H1 (cell line): ENCODE measurements around the gene SMIM41. TPM values are rescaled to one million over a fixed set of nuclear protein-coding genes. Genes with fewer than 3 reads are reported as not detected.

ENCODE experiments used
- SIN3A ChIP-seq, 2 experiments: IDR thresholded peaks in 1 of 2; conservative IDR thresholded peaks in 1 of 2; 2 replicates each; pipeline ENCODE4 v1.6.1; 2011 to 2012; ENCODE audit warnings: low read length in 2 of 2, improper control_type of control experiment in 1 of 2, low read depth in 1 of 2, mild to moderate bottlenecking in 1 of 2
- SIRT6 ChIP-seq: IDR thresholded peaks from one replicate; pipeline ENCODE4 v1.7.1; 2012; ENCODE audit warnings: low read length, inconsistent platforms
- polyA plus RNA-seq, 7 experiments: library from polyadenylated mRNA; depleted of rRNA in 3 of 7; stranded (reverse) in 5 of 7; unstranded in 2 of 7; fragments of >200 nt in 5 of 7; fragments of 200-250 nt in 2 of 7; gene quantifications; 1 replicate in 5 of 7; 2 replicates in 1 of 7; 4 replicates in 1 of 7; pipeline versions ENCODE4 v1.2.1 to v1.2.3, GENCODE V29; 2011 to 2013; ENCODE audit warnings: missing spikeins in 2 of 7, mixed read lengths in 2 of 7
- total RNA-seq: library from RNA; stranded (reverse); fragmentation: NEBNext Ultra II Directional; extraction: Animal tissue kit (Norgen Biotek cat#: 25700); gene quantifications from 2 replicates; pipeline ENCODE4 v1.2.1, GENCODE V29; 2021

The SMIM41 gene
- total and polyA plus RNA-seq, 2 of the 8 experiments (the other 6 are each of a cell fraction or from before 2014, with no cell fraction given) = 0.28 to 0.98 TPM

DNA sequence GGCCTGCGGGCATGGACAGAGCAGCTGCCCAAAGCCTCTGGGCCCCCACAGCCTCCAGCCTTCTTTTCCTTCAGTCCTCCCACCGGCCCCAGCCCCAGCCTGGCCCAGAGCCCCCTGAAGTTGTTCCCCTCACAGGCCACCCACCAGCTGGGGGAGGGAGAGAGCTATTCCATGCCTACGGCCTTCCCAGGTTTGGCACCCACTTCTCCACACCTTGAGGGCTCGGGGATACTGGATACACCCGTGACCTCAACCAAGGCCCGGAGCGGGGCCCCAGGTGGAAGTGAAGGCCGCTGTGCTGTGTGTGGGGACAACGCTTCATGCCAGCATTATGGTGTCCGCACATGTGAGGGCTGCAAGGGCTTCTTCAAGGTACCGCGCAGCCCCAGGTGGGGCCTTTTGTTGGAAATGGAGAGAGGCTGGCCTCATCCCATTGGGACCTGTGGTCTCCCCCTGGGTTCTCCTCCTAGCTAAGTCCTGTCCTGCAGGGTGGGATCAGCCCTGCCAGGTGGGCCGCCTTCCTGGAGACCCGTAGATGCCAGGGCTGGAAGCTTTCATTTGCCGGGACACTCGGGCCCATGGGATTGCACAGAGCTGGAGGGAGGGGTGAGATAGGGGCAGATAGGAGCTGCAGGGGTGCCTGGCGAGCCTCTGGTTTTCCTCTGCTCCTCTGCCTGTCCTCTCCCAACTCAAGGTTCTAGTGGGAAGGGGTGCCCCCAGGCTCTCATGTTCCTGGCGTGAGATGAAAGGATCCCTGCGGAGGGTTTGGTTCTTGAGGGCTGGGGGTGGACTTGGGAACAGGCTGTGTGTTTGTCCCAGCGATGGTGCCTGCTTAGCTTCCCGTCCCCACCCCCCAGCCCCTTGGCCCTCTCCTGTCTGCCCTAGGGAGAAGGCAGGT lies 24.4 kb upstream of the SMIM41 start (continued):
- TF ChIP-seq SIN3A (conservative IDR thresholded peaks at IDR 0.05 in 1 of 2, IDR thresholded peaks at IDR 0.05 in 1 of 2; ENCODE audit: low read depth in 1 of 2, low read length in 2 of 2) = no peak
- TF ChIP-seq SIRT6 = no peak
